Effector CD4-positive, alpha-beta T cell (primary cell): Measurements from ENCODE around the gene BAHD1.

Experiments
- DNase-seq: peaks from one replicate; pipeline ENCODE4 v3.0.0-alpha.2; 2020

Gene BAHD1

GRCh38 chr15:40500568-40501330 is 60.0 kb downstream of the BAHD1 start:
- no peak for DNase-seq

- no peak for DNase-seq
These were observed 60.7 kb downstream of the BAHD1 start for GRCh38 chr15:40501487-40501886.

GRCh38 chr15:40506964-40507571 is 66.3 kb downstream of the BAHD1 start:
- peak; percentile 50 for DNase-seq

GRCh38 chr15:40508216-40508615 is 67.5 kb downstream of the BAHD1 start:
- DNase-seq: no peak

- DNase-seq: no peak
These were observed 69.4 kb downstream of the BAHD1 start for GRCh38 chr15:40510201-40510600.

- DNase-seq: no peak
These were observed 70.3 kb downstream of the BAHD1 start for GRCh38 chr15:40511093-40511471.

GRCh38 chr15:40511472-40512133 is 70.8 kb downstream of the BAHD1 start:
- no peak for DNase-seq

GRCh38 chr15:40512440-40512839 is 71.7 kb downstream of the BAHD1 start:
- no peak for DNase-seq

- no peak for DNase-seq
These were observed 72.9 kb downstream of the BAHD1 start for GRCh38 chr15:40513609-40514008.

GRCh38 chr15:40516322-40516721 is 75.6 kb downstream of the BAHD1 start:
- no peak for DNase-seq
